Measurements from ENCODE around the gene GPR39.

DNA sequence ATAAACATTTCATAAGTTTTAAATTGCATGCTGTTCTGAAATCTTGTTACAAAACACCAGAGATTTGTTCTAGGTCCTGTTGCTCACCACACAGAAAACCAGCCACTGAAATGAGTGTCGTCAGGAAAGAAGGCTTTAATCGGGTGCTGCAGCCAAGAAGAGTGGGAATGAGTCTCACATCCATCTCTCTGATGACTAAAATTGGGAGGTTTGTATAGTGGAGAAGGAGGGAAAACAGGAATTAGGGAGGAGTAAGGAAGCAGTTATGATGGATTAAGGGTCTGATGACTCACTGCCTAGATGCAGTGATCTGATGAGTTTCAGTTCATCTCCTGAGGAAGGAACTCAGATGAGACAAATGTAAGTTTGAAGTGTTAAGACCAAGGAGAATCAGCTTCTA lies 42.1 kb upstream of the GPR39 start:
- no peak for TF ChIP-seq CTCF (IDR thresholded peaks at IDR 0.05 in 4 of 5, conservative IDR thresholded peaks at IDR 0.05 in 1 of 5)
- TF ChIP-seq POLR2A (IDR thresholded peaks at IDR 0.05): no peak

Measured in gastrocnemius medialis (tissue), 4 donors.